PC-9 (cell line): Measurements from ENCODE around the gene CDH15.

Experiments used
- CTCF ChIP-seq: fragments of 200-600 bp; sonication (generic); conservative IDR thresholded peaks from 2 replicates; pipeline ENCODE4 v1.6.1; 2017; ENCODE audit warnings: mixed run types, antibody characterized with exemption, mild to moderate bottlenecking, moderate library complexity
- EZH2 ChIP-seq: fragments of 200-600 bp; sonication (generic); IDR thresholded peaks from 2 replicates; pipeline ENCODE4 v1.8.0; 2017; ENCODE audit warnings: antibody characterized with exemption, low read depth

GRCh38 chr16:89135971-89136765 is 35.4 kb upstream of the CDH15 start:
- no peak for TF ChIP-seq CTCF
- no peak for TF ChIP-seq EZH2
